ENCODE results near the gene LZTR1. TPM values are rescaled to one million over a fixed set of nuclear protein-coding genes. Genes with fewer than 3 reads are reported as not detected.
"Not testable (repeated sequence)": the region's sequence is repeated elsewhere in the genome, so short reads cannot be mapped to it uniquely, and the experiment has no call there.

LZTR1 gene
- polyA plus RNA-seq, 4 donors = 22.7 to 38.0 (median 28.7) TPM

DNA sequence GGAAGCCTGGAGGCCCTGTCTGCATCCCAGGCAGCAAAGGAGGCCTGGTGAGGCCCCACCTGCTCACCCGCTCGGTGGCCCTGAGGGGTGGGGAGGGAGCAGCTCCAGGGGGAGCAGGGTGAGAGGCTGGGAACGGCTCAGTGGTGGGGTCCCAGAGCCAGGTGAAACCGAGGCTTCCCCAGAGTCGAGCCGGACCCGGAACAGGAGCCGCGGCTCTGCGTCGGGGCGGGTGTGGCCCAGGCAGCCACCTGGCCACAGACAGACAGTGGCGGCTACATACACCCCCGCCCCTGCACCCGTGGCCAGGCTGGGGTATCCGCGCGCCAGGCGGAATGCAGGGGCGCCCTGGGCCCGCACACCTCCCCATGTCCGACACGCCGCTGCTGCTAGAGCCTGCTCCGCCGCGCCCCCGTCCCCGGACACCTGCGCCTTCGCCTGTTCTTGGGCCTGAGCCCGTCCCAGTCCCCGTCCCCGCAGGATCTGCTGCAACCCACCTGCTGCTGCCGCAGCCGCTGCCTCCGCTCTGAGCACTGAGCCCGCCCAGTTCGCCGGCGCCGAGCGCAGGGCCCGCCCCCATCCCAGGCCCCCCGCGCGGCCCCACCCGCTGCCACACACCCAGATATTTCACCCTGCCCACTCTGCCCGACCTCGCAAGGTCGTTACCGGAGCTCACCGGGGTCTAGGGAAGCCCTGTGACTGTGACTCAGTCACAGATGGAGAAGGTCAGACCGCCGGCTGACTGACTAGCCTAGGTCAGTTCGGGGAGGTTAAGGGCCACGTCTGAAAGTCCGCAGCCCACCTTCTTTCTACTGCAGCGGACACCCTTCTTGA lies 50.2 kb downstream of the LZTR1 start, which contains the start of gene SLC7A4:
Gene SLC7A4, minus strand, starts transcription at position 525 of the 831 bp plus-strand sequence. CDS start 749 bp downstream, outside the sequence.
- 6 to 7% (median 6%) methylated on average over 32 to 59 of the region's 59 CpGs for WGBS, 3 donors
- Histone ChIP-seq H3K36me3 (ENCODE audit: control insufficient read depth in 3 of 3, insufficient read depth in 2 of 3, low read depth in 1 of 3, low read length in 3 of 3) (peaks cover 0 to 30% (median 0%) of the 10 kb centered on the region in 3 donors), H3K4me3 (ENCODE audit: low read depth in 1 of 3, low read length in 3 of 3) (peak within 1 kb of the TSS in 2 of 3 donors; percentile 26 to 40), H3K27me3 (ENCODE audit: control insufficient read depth in 3 of 3, insufficient read depth in 3 of 3, low read length in 3 of 3) (peaks cover 0 to 5% (median 0%) of the 10 kb centered on the region in 3 donors), H3K27ac (ENCODE audit: low read depth in 1 of 3, low read length in 2 of 3) (peak within 1 kb of the TSS in 1 of 3 donors; percentile 58), H3K9me3 (ENCODE audit: control insufficient read depth in 2 of 2, insufficient read depth in 1 of 2, low read depth in 1 of 2, low read length in 1 of 2) (no peaks in the 10 kb centered on the region), H3K4me1 (ENCODE audit: control insufficient read depth in 3 of 3, insufficient read depth in 2 of 3, low read depth in 1 of 3, low read length in 2 of 3) (peaks cover 0 to 25% (median 0%) of the 10 kb centered on the region in 3 donors)
- FAIRE-seq = no peak
- peak in 1 of 2 donors; percentile 81 for DNase-seq

DNA sequence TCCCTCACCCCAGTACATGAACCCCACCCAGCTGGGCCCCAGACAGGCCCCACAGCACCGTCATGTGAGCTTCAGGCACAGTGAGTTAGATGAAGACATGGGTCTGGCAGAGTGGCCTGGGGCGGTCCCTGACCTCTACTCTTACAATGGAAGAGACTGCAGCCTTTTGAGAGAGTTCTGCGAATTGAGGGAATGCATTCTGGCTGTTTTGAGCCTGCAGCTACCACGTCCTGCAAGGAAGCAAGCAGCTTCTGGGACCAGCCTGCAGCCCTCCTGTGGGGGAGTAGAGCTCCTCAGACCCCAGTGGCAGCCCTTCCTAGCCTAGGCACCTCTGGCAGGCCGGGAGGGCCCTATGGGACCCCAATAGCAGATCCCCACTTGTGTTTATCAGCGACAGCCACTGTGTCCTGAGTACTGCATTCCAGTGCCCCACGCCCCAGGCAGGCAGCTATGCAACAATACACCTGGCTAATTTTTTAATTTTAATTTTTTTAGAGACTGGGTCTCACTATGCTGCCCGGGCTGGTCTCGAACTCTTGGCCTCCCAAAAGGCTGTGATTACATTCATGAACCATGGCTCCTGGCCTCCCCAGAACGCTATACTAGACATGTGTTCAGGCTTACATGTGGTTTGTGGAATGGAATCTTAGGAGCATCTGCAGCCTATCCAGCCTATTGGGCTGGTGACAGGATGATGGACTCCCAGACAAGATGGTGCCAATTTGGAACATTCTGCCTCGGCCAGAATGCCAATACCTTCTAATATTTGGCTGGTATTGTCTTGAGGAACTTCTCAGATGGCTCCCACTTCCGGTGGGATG lies 51.0 kb downstream of the LZTR1 start:
- Histone ChIP-seq H3K27ac (ENCODE audit: low read depth in 1 of 3, low read length in 2 of 3) (peak overlapping the region in 1 of 3 donors; percentile 58), H3K27me3 (ENCODE audit: control insufficient read depth in 3 of 3, insufficient read depth in 3 of 3, low read length in 3 of 3) (peaks cover 0 to 5% (median 0%) of the 10 kb centered on the region in 3 donors)
- no peak for FAIRE-seq

DNA sequence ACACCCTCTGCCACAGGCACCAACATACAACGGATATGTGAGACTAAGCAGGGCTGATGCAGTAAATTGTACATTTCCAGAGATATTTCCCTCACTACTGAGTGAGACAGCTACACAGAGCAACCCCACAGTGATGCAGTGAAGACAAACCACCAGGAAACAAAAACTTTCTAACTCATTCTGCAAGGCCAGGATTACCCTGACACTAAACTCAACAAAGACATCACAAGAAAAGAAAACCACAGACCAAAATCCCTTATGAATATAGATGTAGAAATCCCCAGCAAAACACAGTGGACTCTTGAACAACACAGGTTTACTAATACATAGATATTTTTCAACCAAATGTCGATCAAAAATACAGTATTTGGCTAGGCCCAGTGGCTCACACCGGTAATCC lies 51.8 kb downstream of the LZTR1 start:
- H3K9me3 ChIP-seq (ENCODE audit: control insufficient read depth in 2 of 2, insufficient read depth in 1 of 2, low read depth in 1 of 2, low read length in 1 of 2) = no peaks in the 10 kb centered on the region
- H3K27ac ChIP-seq (ENCODE audit: low read depth in 1 of 3, low read length in 2 of 3) = no peak overlapping the region
- DNase-seq (no peak), FAIRE-seq (no peak)
- peaks cover 0 to 20% (median 0%) of the 10 kb centered on the region in 3 donors for H3K36me3 ChIP-seq (ENCODE audit: control insufficient read depth in 3 of 3, insufficient read depth in 2 of 3, low read depth in 1 of 3, low read length in 3 of 3)
- H3K4me3 ChIP-seq (ENCODE audit: low read depth in 1 of 3, low read length in 3 of 3) = no peak overlapping the region
- peaks cover 0 to 5% (median 0%) of the 10 kb centered on the region in 3 donors for H3K27me3 ChIP-seq (ENCODE audit: control insufficient read depth in 3 of 3, insufficient read depth in 3 of 3, low read length in 3 of 3)
- WGBS, 3 donors = 59 to 82% (median 67%) methylated on average over 3 of the region's 3 CpGs
- peaks cover 0 to 32% (median 0%) of the 10 kb centered on the region in 3 donors for H3K4me1 ChIP-seq (ENCODE audit: control insufficient read depth in 3 of 3, insufficient read depth in 2 of 3, low read depth in 1 of 3, low read length in 2 of 3)

More for the DNA sequence above, 51.0 kb downstream of the LZTR1 start:
- H3K9me3 ChIP-seq (ENCODE audit: control insufficient read depth in 2 of 2, insufficient read depth in 1 of 2, low read depth in 1 of 2, low read length in 1 of 2) = no peaks in the 10 kb centered on the region
- peaks cover 0 to 29% (median 0%) of the 10 kb centered on the region in 3 donors for H3K4me1 ChIP-seq (ENCODE audit: control insufficient read depth in 3 of 3, insufficient read depth in 2 of 3, low read depth in 1 of 3, low read length in 2 of 3)
- H3K36me3 ChIP-seq (ENCODE audit: control insufficient read depth in 3 of 3, insufficient read depth in 2 of 3, low read depth in 1 of 3, low read length in 3 of 3) = peaks cover 0 to 28% (median 0%) of the 10 kb centered on the region in 3 donors
- 74 to 82% (median 79%) methylated on average over 12 of the region's 12 CpGs for WGBS, 3 donors
- H3K4me3 ChIP-seq (ENCODE audit: low read depth in 1 of 3, low read length in 3 of 3) = peak overlapping the region in 1 of 3 donors; percentile 40
- DNase-seq = no peak

DNA sequence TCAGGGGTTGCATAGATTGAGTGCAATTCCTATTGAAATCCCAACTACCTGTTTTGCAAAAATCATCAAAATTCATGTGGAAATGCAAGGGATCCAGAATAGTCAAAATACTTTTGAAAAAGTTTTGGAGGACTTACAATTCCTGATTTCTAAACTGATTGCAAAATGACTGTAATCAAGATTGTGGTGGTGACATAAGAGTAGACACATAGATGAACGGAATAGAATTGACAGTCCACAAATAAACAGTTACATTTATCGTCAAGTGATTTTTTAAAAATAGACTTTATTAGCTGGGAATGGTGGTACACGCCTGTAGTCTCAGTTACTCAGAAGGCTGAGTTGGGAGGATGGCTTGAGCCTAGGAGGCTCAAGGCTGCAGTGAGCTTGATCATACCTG lies 52.9 kb downstream of the LZTR1 start:
- H3K27me3 ChIP-seq (ENCODE audit: control insufficient read depth in 3 of 3, insufficient read depth in 3 of 3, low read length in 3 of 3) = peaks cover 0 to 5% (median 0%) of the 10 kb centered on the region in 3 donors
- DNase-seq (no peak), FAIRE-seq (no peak)
- H3K4me3 ChIP-seq (ENCODE audit: low read depth in 1 of 3, low read length in 3 of 3) = no peak overlapping the region
- peaks cover 0 to 9% (median 0%) of the 10 kb centered on the region in 3 donors for H3K36me3 ChIP-seq (ENCODE audit: control insufficient read depth in 3 of 3, insufficient read depth in 2 of 3, low read depth in 1 of 3, low read length in 3 of 3)
- H3K4me1 ChIP-seq (ENCODE audit: control insufficient read depth in 3 of 3, insufficient read depth in 2 of 3, low read depth in 1 of 3, low read length in 2 of 3) = peaks cover 0 to 32% (median 0%) of the 10 kb centered on the region in 3 donors
- H3K27ac ChIP-seq (ENCODE audit: low read depth in 1 of 3, low read length in 2 of 3) = no peak overlapping the region
- WGBS, 3 donors = 90 to 92% (median 91%) methylated on average over 3 of the region's 3 CpGs
- H3K9me3 ChIP-seq (ENCODE audit: control insufficient read depth in 2 of 2, insufficient read depth in 1 of 2, low read depth in 1 of 2, low read length in 1 of 2) = no peaks in the 10 kb centered on the region

DNA sequence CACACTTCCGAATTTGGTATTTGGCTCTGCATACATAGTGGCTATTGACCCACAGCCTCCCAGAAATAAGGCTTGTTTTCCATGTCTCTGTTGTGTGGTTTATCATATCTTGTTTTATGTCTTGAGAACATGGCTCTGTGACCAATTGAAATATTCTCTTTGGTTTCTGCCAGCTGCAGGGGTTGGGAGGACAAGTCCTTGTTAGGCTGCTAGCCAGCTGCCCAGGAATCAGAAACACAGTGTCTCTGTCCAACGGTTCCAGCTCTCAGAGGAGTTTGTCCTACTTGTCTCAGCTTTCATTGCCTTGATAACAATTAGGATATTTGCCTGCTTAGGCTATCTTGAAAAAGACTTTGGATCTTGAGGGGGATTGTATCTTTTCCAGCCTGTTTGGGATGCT lies 56.3 kb downstream of the LZTR1 start:
- H3K36me3 ChIP-seq (ENCODE audit: control insufficient read depth in 3 of 3, insufficient read depth in 2 of 3, low read depth in 1 of 3, low read length in 3 of 3) = no peaks in the 10 kb centered on the region
- DNase-seq = no peak
- H3K4me3 ChIP-seq (ENCODE audit: low read depth in 1 of 3, low read length in 3 of 3) = no peak overlapping the region
- peak overlapping the region in 1 of 3 donors; percentile 89 for H3K27ac ChIP-seq (ENCODE audit: low read depth in 1 of 3, low read length in 2 of 3)
- peaks cover 0 to 2% (median 0%) of the 10 kb centered on the region in 3 donors for H3K27me3 ChIP-seq (ENCODE audit: control insufficient read depth in 3 of 3, insufficient read depth in 3 of 3, low read length in 3 of 3)
- no peaks in the 10 kb centered on the region for H3K9me3 ChIP-seq (ENCODE audit: control insufficient read depth in 2 of 2, insufficient read depth in 1 of 2, low read depth in 1 of 2, low read length in 1 of 2)
- WGBS, 3 donors = 39 to 51% (median 46%) methylated on average over 2 of the region's 2 CpGs
- H3K4me1 ChIP-seq (ENCODE audit: control insufficient read depth in 3 of 3, insufficient read depth in 2 of 3, low read depth in 1 of 3, low read length in 2 of 3) = peaks cover 0 to 16% (median 0%) of the 10 kb centered on the region in 3 donors
- no peak for FAIRE-seq

DNA sequence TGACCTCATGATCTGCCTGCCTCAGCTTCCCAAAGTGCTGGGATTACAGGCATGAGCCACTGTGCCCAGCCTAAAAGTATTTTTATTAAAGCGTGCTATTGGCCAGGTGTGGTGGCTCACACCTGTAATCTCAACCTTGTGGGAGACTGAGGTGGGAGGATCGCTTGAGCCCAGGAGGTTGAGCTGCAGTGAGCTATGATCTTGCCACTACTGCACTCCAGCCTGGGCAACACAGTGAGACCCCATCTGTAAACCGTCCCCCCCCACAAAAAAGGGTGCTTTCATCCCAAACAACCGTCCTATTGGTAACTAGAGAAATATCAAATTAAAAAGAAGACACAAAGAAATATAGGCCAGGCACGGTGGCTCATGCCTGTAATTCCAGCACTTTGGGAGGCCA lies 57.1 kb downstream of the LZTR1 start:
- H3K4me3 ChIP-seq (ENCODE audit: low read depth in 1 of 3, low read length in 3 of 3); FAIRE-seq; H3K27me3 ChIP-seq (ENCODE audit: control insufficient read depth in 3 of 3, insufficient read depth in 3 of 3, low read length in 3 of 3); DNase-seq; H3K36me3 ChIP-seq (ENCODE audit: control insufficient read depth in 3 of 3, insufficient read depth in 2 of 3, low read depth in 1 of 3, low read length in 3 of 3); H3K27ac ChIP-seq (ENCODE audit: low read depth in 1 of 3, low read length in 2 of 3); H3K9me3 ChIP-seq (ENCODE audit: control insufficient read depth in 2 of 2, insufficient read depth in 1 of 2, low read depth in 1 of 2, low read length in 1 of 2): not testable (repeated sequence)
- WGBS, 3 donors = 89 to 93% (median 90%) methylated on average over 5 of the region's 5 CpGs
- H3K4me1 ChIP-seq (ENCODE audit: control insufficient read depth in 3 of 3, insufficient read depth in 2 of 3, low read depth in 1 of 3, low read length in 2 of 3) = peaks cover 0 to 23% (median 0%) of the 10 kb centered on the region in 3 donors

DNA sequence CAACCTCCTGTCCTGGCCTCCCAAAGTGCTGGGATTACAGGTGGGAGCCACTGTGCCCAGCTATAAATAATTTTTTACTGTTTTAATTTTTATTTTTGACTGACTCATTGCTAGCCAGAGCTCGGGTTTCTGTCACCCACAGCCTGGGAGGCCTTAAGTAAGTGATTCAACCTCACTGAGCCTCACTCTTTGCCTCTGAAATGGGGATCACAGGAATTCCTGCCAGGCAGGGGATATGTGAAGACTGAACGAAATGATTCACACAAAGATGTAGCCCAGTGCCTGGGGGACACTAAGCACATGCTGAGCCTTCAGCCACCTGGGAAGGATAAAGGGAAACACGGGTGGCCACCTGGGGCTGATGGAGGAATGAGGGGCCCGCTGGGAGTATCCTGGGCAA lies 59.8 kb downstream of the LZTR1 start:
- no peak overlapping the region for H3K27ac ChIP-seq (ENCODE audit: low read depth in 1 of 3, low read length in 2 of 3)
- H3K4me3 ChIP-seq (ENCODE audit: low read depth in 1 of 3, low read length in 3 of 3) = no peak overlapping the region
- no peaks in the 10 kb centered on the region for H3K9me3 ChIP-seq (ENCODE audit: control insufficient read depth in 2 of 2, insufficient read depth in 1 of 2, low read depth in 1 of 2, low read length in 1 of 2)
- no peaks in the 10 kb centered on the region for H3K36me3 ChIP-seq (ENCODE audit: control insufficient read depth in 3 of 3, insufficient read depth in 2 of 3, low read depth in 1 of 3, low read length in 3 of 3)
- DNase-seq (no peak), FAIRE-seq (no peak)
- H3K4me1 ChIP-seq (ENCODE audit: control insufficient read depth in 3 of 3, insufficient read depth in 2 of 3, low read depth in 1 of 3, low read length in 2 of 3) = peaks cover 0 to 39% (median 2%) of the 10 kb centered on the region in 3 donors
- H3K27me3 ChIP-seq (ENCODE audit: control insufficient read depth in 3 of 3, insufficient read depth in 3 of 3, low read length in 3 of 3) = peaks cover 0 to 17% (median 0%) of the 10 kb centered on the region in 3 donors
- 77 to 90% (median 79%) methylated on average over 4 of the region's 4 CpGs for WGBS, 3 donors
